TTC549 (cell line): Measurements from ENCODE around the gene HBQ1.
"Not testable (repeated sequence)": the region's sequence is repeated elsewhere in the genome, so short reads cannot be mapped to it uniquely, and the experiment has no call there.

Source experiments
- FAIRE-seq: peaks from 2 replicates; lab custom pipeline; 2012; peaks lifted over from hg19 to GRCh38; lab: Jason Lieb, UNC

HBQ1 gene

DNA sequence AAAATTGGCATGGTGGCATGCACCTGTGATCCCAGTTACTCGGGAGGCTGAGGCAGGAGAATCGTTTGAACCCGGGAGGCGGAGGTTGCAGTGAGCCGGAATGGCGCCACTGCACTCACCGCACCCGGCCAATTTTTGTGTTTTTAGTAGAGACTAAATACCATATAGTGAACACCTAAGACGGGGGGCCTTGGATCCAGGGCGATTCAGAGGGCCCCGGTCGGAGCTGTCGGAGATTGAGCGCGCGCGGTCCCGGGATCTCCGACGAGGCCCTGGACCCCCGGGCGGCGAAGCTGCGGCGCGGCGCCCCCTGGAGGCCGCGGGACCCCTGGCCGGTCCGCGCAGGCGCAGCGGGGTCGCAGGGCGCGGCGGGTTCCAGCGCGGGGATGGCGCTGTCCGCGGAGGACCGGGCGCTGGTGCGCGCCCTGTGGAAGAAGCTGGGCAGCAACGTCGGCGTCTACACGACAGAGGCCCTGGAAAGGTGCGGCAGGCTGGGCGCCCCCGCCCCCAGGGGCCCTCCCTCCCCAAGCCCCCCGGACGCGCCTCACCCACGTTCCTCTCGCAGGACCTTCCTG, at the start of gene HBQ1:
TSS of gene HBQ1 (plus strand) at position 359 of the 575 bp plus-strand sequence. CDS start at position 387, 28 bp downstream.
- no peak for FAIRE-seq

DNA sequence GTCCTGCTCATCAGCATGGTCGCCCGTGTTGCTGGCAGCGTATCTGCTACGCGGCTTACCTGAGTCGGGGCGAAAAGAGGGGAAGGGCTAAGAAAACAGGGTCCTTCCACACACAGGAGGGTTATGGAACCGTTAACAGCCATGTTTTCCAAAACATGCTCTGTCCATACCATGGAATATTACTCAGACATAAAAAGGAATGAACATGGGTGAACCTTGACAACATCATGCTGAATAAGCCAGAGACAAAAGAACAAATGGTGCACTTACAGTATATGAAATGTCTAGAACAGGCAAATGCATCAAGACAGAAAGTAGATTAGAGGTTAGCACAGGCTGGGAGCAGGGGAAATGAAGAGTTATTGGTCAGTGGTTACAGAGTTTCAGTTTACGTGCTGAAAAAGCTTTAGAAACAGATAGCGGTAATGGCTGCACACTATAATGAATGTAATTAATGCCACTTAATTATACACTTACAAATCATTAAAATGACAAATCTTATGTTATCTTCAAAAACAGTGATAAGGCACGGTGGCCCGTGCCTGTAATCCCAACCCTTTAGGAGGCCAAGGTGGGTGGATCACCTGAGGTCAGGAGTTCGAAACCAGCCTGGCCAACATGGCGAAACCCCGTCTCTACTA, 49.6 kb upstream of the HBQ1 start:
- FAIRE-seq = no peak

DNA sequence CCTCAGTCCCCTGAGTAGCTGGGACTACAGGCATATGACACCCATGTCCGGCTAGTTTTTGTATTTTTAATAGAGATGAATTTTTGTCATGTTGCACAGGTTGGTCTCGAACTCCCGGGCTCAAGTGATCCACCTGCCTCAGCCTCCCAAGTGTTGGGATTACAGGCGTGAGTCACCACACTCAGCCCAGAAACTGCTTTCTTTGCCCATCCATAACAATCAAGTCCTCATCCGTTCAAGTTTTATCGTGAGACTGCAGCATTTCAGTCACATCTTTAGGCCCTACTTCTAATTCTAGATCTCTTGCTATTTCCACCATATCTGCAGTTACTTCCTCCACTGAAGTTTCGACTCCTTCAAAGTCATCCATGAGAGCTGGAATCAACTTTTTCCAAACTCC, 48.1 kb upstream of the HBQ1 start:
- FAIRE-seq = no peak

DNA sequence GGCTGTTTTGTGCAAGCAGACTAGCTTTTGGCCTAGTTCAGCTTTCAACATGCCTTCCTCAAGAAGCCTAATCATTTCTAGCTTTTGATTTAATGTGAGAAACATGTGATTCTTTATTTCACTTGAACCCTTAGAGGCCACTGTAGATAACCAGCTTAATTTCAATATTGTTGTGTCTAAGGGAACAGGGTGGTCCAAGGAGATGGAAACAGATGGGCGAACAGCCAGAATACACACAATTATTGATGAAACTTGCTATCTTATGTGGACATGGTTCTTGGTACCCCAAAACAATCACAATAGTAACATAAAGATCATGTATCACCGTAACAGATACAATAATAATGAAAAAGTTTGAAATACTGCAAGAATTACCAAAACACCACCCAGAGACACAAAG, 46.5 kb upstream of the HBQ1 start:
- FAIRE-seq = no peak

DNA sequence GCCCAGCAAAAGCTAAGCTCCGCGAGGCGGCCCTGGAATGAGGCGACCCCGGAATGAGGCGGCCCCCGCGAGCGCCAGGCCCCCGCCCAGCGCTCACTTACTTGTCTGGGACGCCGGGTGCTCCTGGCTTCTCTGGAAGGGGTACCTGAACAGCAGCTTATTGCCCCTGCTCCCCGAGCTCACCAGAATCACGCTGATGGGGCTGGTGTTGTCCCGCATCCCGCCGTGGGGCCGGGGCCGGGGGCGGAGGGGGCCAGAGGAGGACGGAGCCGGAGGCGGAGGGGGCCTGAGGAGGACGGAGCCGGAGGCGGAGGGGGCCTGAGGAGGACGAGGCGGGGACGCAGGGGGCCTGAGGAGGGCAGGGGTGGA, 42.2 kb upstream of the HBQ1 start:
- FAIRE-seq = no peak

DNA sequence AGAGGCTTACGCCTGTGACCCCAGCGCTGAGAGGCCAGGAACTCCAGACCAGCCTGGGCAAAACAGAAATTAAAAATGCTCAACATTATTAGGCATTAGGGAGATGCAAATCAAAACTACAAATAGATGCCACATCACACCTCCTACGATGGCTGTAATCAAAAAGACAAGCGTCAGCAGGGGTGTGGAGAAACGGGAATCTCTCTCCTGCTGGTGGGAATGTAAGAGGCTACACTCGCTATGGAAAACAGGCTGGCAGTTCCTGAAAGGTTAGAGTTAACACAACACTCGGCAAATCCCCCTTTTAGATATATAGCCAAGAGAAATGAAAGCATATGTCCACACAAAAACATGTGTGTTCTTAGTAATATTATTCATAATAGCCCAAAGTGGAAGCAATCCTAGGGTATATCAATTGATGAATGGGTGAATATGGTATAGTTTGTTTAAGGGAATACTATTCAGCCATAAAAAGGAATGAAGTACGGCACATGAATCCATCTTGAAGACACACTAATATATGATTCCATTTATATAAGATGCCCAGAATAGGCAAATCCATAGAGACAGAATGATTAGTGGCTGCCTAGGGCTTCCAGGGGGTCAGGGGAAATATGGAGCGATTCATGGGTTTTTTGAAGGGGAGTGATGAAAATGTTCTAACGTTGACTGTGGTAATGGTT, 39.9 kb upstream of the HBQ1 start:
- no peak for FAIRE-seq

DNA sequence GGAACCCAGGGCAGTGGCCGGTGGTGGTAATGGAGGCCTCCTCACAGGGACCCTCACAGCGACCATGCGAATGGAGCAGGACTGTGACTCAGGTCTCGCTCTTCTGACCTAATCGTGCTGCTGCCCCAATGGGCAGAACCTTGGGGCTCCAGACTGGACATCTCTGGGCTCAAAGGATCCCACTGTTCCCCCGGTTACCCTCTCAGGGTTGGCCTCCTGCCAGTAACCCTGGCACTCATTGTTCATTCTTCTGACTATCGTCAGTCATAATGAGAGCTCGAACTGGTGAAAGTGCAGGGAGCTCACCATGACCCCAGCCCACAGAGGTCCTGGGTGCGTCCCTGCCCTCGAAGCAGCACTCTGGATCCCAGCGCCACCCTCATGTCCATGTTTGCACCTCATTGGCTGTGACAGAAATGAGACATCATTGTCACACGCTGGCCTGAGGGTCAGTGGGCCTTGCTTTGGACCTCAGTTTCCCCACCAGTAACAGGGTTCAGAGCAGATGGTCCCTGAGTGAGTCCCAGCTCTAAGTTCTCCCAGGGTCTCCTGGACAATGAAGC, 37.8 kb upstream of the HBQ1 start:
- no peak for FAIRE-seq

DNA sequence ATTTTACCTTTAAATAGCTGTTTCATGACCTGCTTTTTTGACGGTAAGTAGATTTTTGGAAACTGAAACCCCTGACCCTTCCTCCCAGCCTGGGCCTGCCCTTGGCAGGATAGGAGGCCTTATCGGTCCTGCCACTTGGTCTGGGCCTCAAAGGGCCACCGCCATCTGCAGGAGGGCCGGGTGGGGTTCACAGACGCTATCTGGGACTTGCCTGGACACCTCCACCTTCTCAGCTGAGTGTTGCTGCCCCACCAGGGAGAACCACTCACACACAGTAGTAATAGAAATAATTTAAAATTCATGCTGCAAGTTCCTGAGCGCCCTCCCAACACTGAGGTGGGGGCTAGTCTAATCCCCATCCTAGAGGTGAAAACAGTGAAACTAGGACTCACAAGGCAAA, 37.2 kb upstream of the HBQ1 start:
- no peak for FAIRE-seq

DNA sequence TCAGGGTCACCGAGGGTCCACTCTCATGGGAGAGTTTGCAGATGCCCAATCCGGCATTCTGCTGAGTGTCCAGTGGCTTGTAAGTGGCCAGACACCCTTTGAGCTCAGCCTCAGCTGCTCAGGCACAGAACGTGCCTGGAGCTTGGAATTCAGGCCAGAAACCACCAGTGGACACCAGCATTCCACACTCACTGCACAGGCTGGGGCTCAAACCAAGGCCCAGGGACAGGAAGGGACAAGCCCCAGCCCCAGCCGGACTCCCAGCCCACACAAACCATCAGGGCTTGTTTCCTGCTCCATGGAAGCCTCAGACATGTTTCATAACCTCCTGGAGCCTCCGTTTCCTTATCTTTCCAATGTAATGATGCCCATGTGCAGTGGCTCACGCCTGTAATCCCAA, 36.8 kb upstream of the HBQ1 start:
- no peak for FAIRE-seq

DNA sequence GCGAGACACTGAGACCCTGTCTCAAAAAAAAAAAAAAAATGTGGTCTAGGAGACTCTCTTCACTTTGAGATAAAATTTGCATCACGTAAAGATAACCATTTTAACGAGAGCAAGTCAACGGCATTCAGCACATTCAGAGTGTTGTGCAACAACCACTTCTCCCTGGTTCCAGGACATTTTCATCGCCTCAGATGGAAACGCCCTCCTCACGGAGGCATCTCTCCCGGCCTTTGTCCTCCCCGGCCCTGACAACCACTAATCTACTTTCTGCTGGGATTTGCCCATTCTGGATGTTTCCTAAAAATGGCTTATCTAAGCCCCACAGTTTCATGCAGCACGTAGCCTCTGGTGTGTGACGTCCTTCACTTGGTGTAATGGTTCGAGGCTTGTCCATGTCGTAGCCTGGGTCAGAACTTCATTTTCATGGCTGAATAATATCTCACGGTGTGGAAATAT, 35.4 kb upstream of the HBQ1 start:
- no peak for FAIRE-seq

DNA sequence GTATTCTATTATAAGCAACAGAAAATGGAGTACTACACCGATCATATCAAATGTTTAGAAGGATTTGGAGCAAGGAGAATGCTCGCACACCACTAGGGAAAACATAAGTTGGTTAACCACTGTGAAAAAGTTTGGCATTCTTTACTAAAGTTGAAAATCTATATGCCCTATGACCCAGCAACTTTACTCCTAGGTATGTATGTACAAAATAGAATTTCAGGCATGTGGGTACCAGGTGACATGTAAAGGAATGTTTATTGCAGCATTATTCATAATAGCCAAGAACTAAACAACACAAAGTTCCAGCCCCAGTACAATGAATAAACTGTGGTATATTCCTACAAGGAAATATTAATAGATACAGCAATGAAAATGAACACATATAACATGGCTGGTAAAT, 33.6 kb upstream of the HBQ1 start:
- no peak for FAIRE-seq

DNA sequence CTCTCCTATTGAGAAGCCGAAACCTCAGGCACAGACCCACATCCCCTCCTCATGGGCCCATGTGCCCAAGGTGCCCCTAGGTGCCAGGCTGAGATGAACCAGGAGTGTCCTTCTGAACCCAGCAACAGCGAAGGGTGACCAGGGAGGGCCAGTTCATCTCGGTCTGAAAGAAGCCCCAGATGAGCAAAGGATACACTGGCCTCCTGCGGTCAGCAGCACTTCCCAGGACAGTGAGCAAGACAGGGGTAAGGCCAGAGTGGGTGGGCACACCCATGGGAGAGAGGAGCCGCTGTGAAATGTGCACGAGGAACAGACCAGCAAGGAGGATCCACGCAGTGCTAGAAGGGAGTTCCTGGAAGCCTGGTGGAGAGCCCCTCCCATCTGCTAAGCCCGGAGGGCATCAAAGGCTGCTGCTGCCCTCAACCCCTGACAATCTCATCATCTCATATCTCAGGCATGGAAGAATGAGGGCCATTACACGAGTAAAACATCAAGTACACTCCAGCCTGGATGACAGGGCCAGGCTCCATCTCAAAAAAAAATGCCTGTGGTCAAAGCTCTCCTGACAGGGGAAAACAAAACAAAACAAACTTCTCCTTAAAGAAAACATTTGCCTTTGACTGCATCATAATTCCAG, 31.1 kb upstream of the HBQ1 start:
- FAIRE-seq = no peak

DNA sequence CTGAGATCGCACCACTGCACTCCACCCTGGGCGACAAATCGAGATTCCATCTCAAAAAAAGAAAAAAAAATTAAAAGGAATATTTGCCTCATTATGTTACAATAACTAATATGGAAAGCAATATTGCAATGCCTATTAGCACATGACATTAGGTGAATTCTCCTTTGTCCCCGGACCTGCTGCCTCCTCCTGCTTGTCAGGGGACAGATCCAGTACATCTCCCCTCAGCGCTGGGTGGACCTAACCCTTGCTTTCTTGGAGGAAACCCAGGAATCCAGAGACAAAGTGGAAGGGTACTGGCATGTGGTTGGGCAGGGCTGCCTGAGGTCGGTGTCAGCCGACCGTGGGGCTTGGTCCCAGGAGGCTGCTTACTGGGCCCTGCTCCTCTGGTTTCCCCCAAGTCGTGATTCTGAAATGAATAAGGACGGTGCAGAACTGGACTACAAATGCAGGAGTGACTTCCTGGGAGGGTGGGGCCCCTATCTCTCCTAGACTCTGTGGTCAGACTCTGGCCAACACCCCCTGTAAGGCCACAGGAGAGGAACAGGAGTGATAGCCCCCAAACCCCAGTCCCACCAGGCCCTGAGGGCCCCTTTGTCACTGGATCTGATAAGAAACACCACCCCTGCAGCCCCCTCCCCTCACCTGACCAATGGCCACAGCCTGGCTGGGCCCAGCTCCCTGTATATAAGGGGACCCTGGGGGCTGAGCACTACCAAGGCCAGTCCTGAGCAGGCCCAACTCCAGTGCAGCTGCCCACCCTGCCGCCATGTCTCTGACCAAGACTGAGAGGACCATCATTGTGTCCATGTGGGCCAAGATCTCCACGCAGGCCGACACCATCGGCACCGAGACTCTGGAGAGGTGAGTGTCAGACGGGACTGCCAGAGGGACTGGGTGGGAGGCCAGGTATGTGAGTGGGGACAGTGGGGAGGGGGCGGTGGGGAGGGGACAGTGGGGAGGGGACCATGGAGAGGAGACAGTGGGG, 27.8 kb upstream of the HBQ1 start, which contains the start of gene HBZ:
TSS of gene HBZ (plus strand) at position 504 of the 988 bp plus-strand sequence. CDS start at position 770, 266 bp downstream.
- no peak for FAIRE-seq

DNA sequence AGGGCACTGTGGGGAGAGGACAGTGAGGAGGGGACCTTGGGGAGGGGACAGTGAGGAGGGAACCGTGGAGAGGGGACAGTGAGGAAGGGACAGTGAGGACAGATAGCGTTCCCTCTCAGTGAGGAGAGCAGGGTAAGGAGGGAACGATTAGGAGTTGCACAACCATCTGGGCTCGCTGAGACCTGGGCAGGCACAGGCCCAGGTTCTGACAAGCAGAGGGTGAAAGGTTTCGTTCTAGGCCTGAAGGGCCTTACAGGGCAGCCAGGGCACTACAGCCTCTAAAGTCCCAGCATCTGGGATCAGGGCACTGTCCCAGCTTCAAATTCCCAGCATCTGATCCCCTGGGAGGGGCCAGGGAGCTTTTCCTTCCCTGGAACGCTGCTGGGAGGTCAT, 27.1 kb upstream of the HBQ1 start:
- not testable (repeated sequence) for FAIRE-seq

DNA sequence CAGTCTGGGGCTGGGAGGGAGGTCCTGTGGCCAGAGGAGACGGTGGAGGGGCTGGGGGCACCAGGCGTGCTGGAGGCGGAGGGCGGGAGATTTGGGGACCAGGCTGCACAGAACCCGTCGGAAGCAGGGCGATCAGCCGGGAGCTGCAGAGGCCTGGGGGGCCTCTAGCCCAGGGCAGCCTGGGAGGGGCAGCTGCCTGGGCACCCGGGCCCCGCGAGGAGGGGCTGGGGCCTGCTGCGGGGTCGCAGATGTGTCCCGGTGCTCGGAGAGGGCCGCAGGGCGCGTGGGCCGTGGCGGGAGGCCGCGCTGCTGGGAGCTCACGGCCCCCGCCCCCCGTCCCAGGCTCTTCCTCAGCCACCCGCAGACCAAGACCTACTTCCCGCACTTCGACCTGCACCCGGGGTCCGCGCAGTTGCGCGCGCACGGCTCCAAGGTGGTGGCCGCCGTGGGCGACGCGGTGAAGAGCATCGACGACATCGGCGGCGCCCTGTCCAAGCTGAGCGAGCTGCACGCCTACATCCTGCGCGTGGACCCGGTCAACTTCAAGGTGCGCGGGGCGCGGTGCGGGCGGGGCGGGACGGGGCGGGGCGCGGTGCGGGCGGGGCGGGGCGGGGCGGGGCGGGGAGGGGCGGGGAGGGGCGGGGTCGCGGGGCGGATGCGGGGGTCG, 26.6 kb upstream of the HBQ1 start:
- not testable (repeated sequence) for FAIRE-seq

DNA sequence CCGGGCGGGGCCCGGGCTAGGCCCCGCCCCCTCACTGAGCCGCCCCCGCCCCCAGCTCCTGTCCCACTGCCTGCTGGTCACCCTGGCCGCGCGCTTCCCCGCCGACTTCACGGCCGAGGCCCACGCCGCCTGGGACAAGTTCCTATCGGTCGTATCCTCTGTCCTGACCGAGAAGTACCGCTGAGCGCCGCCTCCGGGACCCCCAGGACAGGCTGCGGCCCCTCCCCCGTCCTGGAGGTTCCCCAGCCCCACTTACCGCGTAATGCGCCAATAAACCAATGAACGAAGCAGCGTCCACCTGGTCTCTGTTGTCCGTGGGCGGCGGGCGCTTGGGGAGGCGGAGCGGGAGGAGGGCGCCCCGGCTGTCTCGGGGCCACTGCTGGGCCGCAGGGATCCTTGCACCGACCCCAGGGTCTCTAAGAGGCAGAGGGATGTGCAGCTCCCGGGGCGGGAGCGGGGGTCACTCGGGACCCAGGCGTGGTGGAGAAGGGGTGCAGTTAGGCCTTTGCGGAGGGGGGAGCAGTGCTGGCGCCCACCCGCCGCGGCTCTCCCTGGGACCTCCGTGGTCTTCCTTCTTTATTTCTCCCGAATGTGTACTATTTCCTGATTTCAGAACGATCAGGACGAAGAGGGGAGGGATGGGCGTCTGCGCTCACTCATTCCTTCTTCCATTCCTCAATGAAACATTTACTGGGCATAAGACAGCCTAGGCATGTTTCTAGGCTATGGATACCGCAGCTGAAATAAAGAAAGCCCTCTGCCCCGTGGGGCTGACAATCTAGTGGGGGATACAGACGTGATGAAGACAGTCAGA, 25.8 kb upstream of the HBQ1 start:
- FAIRE-seq = no peak

DNA sequence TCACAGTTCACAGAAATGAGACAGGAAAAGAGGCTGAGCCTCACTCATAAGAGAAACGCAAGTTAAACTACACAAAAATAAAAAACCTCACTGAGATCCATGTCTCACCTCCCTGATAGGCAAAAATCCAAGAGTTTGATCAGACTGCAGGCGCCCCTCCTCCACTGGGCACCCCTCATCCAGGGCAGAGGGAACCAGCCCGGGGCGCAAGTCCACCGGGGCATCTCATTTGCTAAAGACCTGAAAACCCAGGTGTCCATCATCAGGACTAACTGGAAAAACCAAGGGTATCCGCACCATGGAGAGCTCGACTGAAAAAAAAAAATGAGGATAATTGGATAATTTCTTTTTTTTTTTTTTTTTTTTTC, 25.2 kb upstream of the HBQ1 start:
- FAIRE-seq = no peak

DNA sequence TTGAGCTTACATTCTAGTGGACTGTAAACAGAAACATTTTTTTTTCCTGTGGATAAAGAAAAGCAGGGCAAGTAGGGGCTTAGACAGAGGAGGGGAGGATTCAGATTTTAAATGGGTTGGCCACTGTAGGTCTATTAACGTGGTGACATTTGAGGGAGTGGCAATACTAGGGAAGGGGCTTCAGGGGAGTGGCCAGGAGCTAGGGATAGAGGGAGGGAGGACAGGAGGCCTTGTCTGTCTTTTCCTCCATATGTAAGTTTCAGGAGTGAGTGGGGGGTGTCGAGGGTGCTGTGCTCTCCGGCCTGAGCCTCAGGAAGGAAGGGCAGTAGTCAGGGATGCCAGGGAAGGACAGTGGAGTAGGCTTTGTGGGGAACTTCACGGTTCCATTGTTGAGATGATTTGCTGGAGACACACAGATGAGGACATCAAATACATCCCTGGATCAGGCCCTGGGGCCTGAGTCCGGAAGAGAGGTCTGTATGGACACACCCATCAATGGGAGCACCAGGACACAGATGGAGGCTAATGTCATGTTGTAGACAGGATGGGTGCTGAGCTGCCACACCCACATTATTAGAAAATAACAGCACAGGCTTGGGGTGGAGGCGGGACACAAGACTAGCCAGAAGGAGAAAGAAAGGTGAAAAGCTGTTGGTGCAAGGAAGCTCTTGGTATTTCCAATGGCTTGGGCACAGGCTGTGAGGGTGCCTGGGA, 21.0 kb upstream of the HBQ1 start:
- no peak for FAIRE-seq

DNA sequence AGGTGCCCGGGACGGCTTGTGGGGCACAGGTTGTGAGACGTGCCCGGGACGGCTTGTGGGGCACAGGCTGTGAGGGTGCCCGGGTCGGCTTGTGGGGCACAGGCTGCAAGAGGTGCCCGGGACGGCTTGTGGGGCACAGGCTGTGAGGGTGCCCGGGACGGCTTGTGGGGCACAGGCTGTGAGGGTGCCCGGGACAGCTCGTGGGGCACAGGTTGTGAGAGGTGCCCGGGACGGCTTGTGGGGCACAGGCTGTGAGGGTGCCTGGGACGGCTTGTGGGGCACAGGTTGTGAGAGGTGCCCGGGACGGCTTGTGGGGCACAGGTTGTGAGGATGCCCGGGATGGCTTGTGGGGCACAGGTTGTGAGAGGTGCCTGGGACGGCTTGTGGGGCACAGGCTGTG, 20.0 kb upstream of the HBQ1 start:
- FAIRE-seq = not testable (repeated sequence)
